GM19099 (cell line): ENCODE data around the gene STYXL2.

Experiments
- POLR2A ChIP-seq: IDR thresholded peaks from 3 replicates; pipeline ENCODE4 v1.6.1; 2011; ENCODE audit warnings: low read depth; ENCODE audit not compliant: insufficient read length; ENCODE audit errors: extremely low read depth

The STYXL2 gene

GRCh38 chr1:167093846-167094516 lies at the start of gene STYXL2:
TSS of gene STYXL2 (plus strand) at chr1:167094075. CDS start at chr1:167094850, 775 bp downstream.
- no peak for TF ChIP-seq POLR2A

GRCh38 chr1:167051907-167052306 lies 42.0 kb upstream of the STYXL2 start:
- TF ChIP-seq POLR2A, result no peak

DNA sequence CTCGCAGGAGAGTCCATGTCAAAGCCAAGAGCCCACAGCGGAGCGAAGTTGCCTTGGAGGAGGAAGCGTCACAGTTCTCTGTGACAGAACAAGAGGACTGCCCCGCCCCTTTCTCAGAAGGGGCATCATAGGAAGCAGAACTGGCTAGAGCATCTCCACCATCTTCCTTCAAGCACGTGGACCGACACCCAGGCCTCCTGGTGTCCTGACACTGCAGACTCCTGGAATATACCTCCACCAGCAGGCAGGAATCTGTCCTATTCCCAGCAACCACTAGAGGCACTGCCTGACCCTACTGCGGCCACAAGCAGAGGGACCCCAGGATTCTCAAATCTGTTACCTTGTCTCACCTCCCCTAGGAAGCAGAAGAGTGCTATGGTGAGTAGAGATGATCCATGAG lies 41.5 kb upstream of the STYXL2 start:
- TF ChIP-seq POLR2A, result no peak

GRCh38 chr1:167054531-167054930 lies 39.3 kb upstream of the STYXL2 start:
- TF ChIP-seq POLR2A, result no peak

- no peak for TF ChIP-seq POLR2A
These were observed 38.8 kb upstream of the STYXL2 start for GRCh38 chr1:167054946-167055630.

GRCh38 chr1:167056529-167057231 lies 37.2 kb upstream of the STYXL2 start:
- TF ChIP-seq POLR2A, result no peak

DNA sequence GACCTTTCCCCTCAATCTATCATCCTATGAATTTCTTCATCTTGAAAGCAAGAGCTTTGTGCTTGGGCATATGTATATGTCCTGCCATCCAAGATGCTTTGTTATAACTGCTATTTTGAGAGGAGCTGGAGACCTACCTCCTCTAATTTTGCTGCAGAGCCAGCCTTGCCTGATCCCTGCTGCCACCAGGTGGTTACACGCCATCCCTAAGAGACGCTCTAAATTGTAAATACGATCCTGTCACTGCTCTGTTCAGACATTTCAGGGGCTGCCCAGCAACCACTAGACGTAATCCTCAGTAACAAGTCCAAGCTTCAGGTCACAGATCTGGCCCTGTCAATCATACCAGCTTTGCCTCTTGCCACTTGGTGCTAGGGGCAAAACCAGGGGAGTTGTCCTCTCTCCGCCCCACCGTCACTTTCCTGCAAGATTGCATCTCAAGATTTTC lies 36.6 kb upstream of the STYXL2 start:
- no peak for TF ChIP-seq POLR2A

GRCh38 chr1:167059045-167059808 lies 34.6 kb upstream of the STYXL2 start:
- TF ChIP-seq POLR2A, result no peak

- no peak for TF ChIP-seq POLR2A
These were observed 34.1 kb upstream of the STYXL2 start for GRCh38 chr1:167059809-167060107.

- no peak for TF ChIP-seq POLR2A
These were observed 33.5 kb upstream of the STYXL2 start for GRCh38 chr1:167060141-167061072.

- no peak for TF ChIP-seq POLR2A
These were observed 32.8 kb upstream of the STYXL2 start for GRCh38 chr1:167061073-167061464.

GRCh38 chr1:167064621-167065020 lies 29.3 kb upstream of the STYXL2 start:
- TF ChIP-seq POLR2A, result no peak

- no peak for TF ChIP-seq POLR2A
These were observed 28.4 kb upstream of the STYXL2 start for GRCh38 chr1:167065471-167065870.
